Upper lobe of left lung (tissue), 4 donors: ENCODE data around the gene CEP295NL.

Experiments
- CTCF ChIP-seq, 6 experiments: fragments of 450-650 bp in 4 of 6; fragments of 200-600 bp in 2 of 6; sonication (generic) in 2 of 6; IDR thresholded peaks; one replicate each; pipeline ENCODE4 v1.5.1; 2016 to 2019; ENCODE audit warnings: antibody characterized with exemption in 6 of 6
- POLR2A ChIP-seq, 4 donors: fragments of 450-650 bp; IDR thresholded peaks; one replicate each; pipeline ENCODE4 v1.5.1; 2016 to 2017; ENCODE audit warnings: antibody characterized with exemption in 4 of 4, mild to moderate bottlenecking in 2 of 4

DNA sequence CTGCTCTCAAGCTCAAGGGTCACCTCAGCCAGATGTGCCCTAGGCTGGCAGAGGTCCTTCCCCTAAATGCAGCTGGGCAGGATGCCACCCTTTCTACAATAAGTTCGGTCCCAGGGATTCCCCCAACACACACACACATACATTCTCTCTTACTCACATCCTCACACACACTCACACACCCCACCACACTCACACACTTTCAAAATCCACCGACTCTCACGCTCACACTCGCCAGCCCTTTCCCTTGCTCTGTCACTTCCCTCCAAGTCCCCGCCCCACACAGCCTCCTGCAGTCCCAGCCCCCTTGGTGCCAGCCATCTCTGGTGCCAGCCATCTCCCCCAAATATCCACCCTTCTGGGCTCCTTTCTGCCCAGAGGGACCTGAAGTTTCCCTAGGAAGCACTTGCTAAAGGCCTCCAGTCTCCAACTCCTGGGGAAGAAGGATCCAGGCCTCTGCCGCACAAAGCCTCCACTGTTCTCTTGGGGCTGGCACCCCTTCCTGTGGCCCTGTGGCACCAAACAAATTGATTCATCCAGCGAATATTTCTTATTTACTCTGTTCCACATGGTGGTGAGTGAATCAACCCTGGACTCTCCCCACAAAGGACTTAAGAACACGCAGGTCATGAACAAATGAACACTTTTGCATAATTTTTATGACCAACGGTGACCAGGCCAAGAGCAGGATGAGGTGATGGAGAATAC is 58.5 kb downstream of the CEP295NL start:
- TF ChIP-seq CTCF (IDR thresholded peaks at IDR 0.05) = no peak
- TF ChIP-seq POLR2A (IDR thresholded peaks at IDR 0.05) = no peak
